Kidney epithelial cell (primary cell): ENCODE measurements around the gene NOTCH2. TPM values are rescaled to one million over a fixed set of nuclear protein-coding genes. Genes with fewer than 3 reads are reported as not detected.

Source experiments
- DNase-seq: peaks from one replicate; pipeline ENCODE4 v3.0.0-alpha.2; 2010; ENCODE audit warnings: low read depth
- H3K27me3 ChIP-seq: 2 replicates; pipeline ENCODE4 v1.6.0; 2011; ENCODE audit warnings: low read length; ENCODE audit not compliant: control insufficient read depth, insufficient read depth
- H3K36me3 ChIP-seq: 2 replicates; pipeline ENCODE4 v1.5.1; 2011; ENCODE audit warnings: low read length; ENCODE audit not compliant: control insufficient read depth, insufficient read depth
- H3K4me3 ChIP-seq: 2 replicates; pipeline ENCODE4 v1.5.1; 2011; ENCODE audit warnings: low read depth, mild to moderate bottlenecking, control low read depth, low read length
- CTCF ChIP-seq: IDR thresholded peaks from 2 replicates; pipeline ENCODE4 v1.5.1; 2011; ENCODE audit warnings: mild to moderate bottlenecking, moderate library complexity, low read length, control low read depth, inconsistent platforms; ENCODE audit not compliant: insufficient read depth, poor library complexity, severe bottlenecking
- total RNA-seq: library from RNA; depleted of rRNA; stranded (reverse); fragments of >200 nt; gene quantifications from 2 replicates; pipeline ENCODE4 v1.2.3, GENCODE V29; 2015

NOTCH2 gene
- total RNA-seq, 1 donor from 2014 or later, result 136 TPM

DNA sequence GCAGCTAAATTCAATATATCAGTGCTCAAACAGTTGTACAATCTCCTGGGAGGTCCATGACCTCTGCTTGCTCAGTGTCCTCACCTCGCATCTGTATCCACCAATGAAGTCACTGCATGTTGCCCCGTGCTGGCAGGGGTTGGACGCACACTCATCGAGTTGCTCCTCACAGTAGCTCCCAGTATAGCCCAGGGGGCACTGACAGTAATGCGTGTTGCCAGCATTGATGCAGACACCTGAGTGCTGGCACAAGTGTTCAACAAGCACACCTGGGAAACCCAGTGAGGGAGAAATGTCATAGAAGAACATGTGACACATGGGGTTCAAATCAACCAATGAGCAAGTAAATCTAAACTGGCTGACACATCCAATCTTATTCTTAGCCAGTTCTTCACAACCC lies 132.3 kb downstream of the NOTCH2 start:
- Histone ChIP-seq H3K27me3 (no peaks in the 10 kb centered on the region), H3K36me3 (peaks cover 9% of the 10 kb centered on the region), H3K4me3 (no peak overlapping the region)
- TF ChIP-seq CTCF, result no peak
- DNase-seq, result no peak

GRCh38 chr1:119935915-119936314 lies 133.5 kb downstream of the NOTCH2 start:
- no peak for DNase-seq
- no peak overlapping the region for H3K4me3 ChIP-seq
- H3K27me3 ChIP-seq, result no peaks in the 10 kb centered on the region
- no peak for TF ChIP-seq CTCF
- H3K36me3 ChIP-seq, result peaks cover 9% of the 10 kb centered on the region

- Histone ChIP-seq H3K27me3 (no peaks in the 10 kb centered on the region), H3K36me3 (peaks cover 6% of the 10 kb centered on the region), H3K4me3 (no peak overlapping the region)
- TF ChIP-seq CTCF, result no peak
- no peak for DNase-seq
Measured at GRCh38 chr1:119935373-119935772, 134.1 kb downstream of the NOTCH2 start.

DNA sequence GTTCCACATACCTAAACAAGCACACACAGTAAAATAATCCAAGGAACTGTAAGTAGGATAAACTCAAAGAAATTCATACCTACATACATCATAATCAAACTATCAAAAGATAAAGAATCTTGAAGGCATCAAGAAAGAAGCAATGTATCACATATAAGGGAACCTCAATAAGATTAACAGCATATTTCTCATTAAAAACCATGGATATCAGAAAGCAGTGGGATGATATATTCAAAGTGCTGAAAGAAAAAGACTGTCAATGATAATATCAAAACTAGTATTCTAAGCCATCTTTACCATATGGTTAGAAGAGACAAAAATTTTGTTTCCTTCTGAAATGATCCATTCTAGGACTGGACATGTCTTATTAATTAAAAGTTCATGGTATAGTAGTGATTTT lies 136.1 kb downstream of the NOTCH2 start:
- H3K36me3 ChIP-seq, result peaks cover 9% of the 10 kb centered on the region

DNA sequence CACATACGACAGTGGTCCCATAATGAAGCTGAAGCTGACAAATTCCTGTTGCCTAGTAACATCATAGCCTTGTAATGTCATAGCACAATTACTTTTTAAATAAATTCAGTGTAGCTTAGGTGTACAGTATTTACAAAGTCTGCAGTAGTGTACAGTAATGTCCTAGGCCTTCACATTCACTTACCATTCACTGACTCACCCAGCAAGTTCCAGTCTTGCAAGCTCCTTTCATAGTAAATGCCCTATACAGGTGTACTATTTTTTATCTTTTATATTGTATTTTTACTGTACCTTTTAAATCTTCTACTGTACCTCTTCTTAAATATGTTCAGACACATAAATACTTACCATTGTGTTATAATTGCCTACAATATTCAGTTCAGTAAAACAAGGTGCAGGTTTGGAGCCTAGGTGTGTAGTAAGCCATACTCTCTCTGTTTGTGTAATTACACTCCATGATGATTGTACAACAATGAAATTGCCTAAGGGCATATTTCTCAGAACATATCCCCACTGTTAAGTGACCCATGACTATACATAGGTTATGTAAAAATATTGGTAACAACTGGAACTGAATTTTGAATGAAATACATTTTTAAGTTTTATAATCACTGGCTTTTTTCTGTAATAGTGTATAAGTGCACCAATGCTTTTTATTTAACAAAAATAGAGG lies 139.7 kb downstream of the NOTCH2 start:
- TF ChIP-seq CTCF, result no peak
- H3K36me3 ChIP-seq, result peaks cover 12% of the 10 kb centered on the region
- no peaks in the 10 kb centered on the region for H3K27me3 ChIP-seq
- DNase-seq, result no peak
- no peak overlapping the region for H3K4me3 ChIP-seq

More for the DNA sequence above, 136.1 kb downstream of the NOTCH2 start:
- TF ChIP-seq CTCF, result no peak
- no peak overlapping the region for H3K4me3 ChIP-seq
- H3K27me3 ChIP-seq, result no peaks in the 10 kb centered on the region
- DNase-seq, result no peak

DNA sequence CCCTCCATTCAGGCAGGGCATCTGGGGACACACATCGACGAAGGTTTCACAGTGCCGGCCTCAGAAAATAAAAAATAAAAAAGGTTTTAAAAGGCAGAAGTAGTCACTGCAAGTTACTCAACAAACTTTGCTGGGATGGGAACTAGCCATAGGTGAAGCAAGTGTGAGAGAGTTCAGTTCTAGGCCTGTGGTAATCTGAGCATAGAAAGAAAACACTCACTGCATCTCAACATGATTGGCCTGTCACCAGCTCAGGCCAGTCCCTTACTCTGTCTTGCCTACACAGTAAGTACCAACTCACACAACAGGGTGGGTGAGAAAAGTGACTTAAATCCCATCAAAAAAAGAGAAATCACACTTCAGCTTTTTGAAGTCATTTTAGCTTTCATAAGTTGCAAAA lies 142.9 kb downstream of the NOTCH2 start:
- DNase-seq, result no peak
- H3K4me3 ChIP-seq, result no peak overlapping the region
- H3K36me3 ChIP-seq, result peaks cover 13% of the 10 kb centered on the region
- H3K27me3 ChIP-seq, result no peaks in the 10 kb centered on the region
- no peak for TF ChIP-seq CTCF
